Endothelial cell of hepatic sinusoid (primary cell): ENCODE results near the gene GCK.

Source experiments
- in situ Hi-C: cut with HindIII; loops from 2 replicates; pipeline ENCODE4 v1.10.0; 2017; ENCODE audit warnings: low sequenced_read_pairs

Gene GCK

DNA sequence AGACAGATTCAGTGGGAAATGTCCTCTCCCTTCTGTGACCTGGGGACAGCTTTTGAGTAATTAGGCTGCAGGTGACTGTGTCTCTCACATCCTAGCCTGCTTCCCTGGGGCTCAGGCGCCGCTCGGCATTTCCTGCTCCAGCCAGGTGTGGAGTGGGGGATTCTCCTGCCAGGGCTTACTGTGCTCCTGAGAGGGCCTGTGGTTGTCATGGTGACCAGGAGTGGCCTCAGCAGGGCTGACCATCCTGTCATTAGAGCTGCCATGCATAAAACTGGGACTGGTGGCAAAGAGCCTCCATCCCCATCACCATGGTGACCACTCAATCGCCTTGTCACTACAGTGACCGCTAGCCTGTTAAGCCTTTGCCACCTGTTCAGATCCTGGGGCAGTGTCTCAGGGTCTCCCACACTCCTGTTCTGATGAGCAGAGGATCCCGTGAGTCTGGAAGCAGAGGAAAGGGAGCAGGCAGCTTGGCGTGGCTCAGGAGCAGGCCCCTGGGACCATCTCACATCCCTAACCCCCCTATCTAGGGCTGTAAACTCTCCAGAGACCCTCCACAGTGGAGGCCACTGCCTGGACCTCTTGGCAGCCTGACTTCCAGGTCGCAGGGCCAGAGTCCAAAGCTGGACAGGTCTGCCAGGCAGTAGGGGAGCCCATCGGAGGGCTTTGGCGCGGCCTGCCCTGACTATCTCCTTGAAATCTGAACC is at the start of gene GCK:
Gene GCK, minus strand, starts transcription at position 154 of the 707 bp plus-strand sequence. CDS start 486 bp downstream, outside the sequence.
- in situ Hi-C loops: no loop called here

DNA sequence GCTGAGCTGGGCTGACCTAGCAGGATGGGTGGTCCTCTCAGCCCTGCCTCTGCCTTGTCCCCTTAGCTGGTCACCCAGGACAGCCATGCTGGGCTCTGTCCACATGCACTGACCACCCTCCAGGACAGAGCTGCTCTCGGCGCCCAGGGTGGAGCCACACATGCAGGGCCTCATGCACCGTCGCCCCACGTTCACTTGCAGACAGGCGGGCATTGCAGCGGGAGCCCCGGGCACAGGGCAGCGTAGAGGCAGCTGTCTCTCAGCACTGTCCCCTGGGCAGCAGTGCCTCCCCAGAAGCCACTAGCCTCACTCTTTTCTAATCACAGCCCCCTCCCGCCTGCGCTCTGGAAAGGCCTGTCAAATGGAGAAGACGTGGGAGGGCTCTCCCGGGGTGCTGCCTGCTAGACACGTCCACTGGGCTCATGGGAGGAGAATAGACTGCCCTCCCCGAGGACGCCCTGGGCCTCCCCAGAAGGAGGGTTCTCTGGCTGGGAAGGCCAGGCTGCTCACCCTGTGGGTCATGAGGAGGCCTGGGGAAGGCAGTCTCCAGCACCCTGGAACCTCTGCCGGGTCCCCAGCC is 49.0 kb upstream of the GCK start:
- in situ Hi-C loops: no loop called here

DNA sequence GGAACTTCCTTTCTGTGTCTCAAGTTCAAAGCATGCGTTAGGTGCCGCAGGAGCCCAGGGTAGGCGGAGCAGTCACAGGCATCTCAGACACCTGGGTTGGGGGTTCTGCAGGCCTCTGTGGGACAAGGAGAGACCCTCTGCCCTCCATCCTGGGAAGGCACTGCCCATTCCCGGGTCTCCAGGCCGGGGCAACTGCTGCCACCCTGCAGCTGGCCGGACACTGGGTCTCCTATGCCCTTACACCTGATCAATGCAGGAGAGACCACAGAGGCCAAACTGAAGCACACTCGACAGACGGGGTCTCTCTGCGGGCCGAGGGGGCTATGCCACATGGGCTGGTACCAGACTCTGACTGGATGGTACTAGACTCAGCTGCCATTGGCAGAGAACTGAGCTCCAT is 48.5 kb upstream of the GCK start:
- in situ Hi-C loops: no loop called here

DNA sequence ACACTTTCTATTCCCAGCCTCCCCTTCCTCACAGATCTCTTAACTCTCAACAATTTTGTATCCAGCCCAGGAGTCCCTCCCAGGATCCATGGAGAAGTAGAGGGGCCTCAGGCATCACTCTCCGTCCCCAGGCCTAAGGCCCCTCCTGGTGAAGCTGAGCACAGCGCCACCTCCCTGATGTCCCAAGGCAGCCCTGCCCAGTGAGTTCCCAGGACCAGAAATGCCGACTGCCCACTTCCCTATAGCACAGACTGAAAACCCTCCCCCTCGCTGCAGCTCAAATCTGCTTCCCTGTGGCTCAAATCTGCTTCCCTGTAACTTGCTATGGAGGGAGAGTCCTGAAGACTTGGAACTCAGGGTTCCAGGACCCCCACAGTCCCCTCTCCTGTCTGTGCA is 47.1 kb upstream of the GCK start:
- in situ Hi-C loops: no loop called here

DNA sequence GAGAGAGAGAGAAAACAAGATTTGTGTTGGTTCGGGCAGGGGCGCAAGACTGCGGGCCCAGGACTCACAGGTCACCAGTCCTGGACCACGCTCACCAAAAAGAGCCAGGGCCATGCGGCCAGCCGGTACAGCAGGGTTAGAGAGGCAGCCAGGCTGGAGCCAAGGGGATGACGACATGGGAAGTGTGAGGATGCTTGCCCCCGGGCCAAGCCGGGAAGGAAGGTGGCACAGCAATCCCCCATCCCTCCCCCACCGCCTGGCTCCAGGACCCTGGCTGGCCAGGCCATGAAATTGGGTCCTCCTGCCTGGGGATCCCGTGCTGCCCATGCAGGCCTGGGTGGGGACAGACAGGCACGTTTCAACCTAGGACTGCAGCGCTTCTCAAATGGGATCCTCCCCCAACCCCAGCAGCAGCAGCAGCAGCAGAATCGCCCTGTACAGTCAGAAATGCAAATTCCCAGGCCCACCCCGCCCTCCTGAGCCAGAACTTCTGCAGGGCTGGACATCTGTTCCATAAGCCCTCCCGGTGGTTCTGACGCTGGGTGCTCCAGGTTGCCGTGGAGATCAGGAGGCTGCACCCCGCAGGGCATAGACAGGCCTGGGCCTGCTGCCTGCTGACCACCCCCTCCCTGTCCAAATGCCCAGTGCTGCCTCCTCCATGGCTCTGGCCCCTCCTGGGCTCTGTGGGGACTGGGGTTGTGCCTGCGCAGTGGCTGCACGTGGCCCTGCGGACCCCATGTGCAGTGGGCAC is 46.5 kb upstream of the GCK start:
- in situ Hi-C loops: no loop called here

DNA sequence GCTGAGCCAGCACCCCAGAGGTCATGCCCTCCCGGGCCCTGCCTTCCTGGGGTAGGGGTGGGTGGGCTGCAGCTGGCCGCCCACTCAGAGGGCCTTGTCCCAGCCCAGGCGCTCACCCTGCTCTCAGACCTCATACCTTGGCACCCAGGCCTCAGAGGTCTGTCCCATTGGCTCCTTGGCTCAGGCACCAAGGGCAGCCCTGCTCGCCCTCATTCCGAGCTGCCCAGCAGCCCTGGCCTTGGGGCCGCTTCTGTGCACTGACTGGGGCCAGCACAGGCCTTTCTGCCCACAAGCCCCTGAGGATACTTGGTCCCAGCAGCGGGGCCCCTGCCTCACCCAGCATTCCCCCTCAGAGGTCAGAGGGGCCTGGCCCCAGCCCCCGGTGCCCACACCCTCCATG is 45.8 kb upstream of the GCK start:
- in situ Hi-C loops: no loop called here

DNA sequence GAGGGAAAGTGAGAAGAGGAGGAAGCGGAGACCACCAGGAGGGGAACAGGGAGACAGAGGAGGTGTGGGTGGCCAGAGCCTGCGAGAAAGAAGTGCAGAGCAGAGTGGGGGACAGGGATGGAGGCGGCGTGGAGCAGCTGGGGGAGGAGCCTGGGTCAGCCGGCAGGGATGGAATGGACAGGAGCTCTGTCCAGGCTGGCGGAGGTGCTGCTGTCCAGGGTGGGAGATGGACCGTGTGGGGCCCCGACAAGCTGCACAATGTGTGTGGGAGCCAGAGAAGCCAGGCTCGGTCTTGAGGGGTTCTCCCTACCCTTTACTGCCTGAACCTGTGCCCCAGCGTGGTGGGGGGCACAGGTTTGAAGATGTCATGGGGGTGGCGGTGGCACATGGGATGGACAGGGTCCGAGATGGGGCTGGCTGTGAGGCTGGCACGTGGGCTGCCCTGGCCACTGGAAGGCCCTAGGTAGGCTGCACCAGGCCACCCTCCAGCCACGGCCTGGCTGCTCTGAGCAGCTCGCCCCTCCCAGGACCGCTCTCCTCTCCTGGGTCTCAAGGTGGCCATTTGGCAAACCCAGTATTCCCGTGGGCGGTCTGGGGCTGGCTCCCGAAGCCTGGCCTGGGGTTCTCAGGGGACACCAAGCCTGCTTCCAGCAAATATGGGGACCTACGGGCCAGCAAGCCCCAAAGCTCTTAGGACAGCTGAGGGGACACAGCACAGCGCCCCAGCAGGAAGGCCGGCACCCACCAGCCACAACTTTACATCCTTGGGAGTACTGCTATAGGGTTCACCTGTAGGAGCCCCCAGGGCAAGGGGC is 43.9 kb upstream of the GCK start:
- in situ Hi-C loops: no loop called here

DNA sequence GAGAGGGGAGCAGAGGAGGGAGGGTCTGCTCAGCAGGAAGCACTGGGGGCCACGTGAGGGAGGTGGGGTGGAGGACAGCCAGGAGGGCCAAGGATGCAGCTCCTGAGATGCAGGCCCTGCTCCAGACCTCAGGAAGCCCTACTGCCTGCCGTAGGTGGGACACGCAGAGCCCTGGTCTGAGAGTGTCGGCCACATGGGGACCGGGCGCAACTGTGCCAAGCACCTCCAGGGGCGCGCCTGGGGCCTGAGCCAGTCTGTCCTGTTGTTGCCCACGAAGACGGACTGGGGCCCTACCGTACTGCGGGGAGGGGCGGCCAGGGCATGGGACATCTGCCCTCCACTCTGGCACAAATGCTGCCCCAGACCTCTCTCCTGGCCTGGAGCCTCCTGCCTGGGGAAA is 43.2 kb upstream of the GCK start:
- in situ Hi-C loops: no loop called here

DNA sequence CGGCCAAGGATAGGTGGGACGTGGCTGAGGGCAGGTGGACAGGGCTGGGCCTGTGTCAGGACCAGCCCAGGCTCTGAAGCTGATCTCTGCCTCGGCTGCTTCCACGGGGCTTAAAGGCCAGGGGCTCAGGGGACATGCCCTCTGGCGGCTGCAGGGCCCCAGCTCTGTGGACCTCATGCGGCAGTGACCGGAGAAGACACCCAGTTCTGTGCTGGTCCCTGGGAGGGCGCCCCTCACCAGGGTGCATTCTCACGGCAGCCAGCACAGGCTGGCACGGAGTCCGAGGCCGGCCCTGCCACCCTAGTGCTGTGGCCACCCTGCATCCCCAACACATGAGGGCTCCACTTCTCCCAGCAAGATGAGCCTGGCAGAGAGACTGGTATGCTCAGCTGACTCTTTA is 41.8 kb upstream of the GCK start:
- in situ Hi-C loops: no loop called here

DNA sequence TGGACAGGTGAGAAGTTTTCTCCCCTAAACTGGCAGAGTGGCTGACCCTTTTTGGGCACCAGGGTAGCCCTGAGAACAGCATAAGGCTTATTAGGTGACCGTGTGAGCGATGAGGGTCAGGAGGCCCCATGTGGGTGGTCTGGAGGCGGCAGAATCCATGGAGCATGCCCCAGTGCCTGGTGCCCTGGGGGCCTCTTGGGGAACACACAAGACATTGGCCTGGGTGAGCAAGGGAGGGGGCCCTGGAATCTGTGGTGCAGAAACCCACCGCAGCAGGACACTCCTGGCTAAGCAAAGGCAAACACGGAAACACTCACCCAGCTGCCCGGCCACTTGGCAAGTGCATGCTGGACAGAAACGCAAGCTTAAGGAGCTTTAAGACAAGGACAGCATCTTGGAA is 41.0 kb upstream of the GCK start:
- in situ Hi-C loops: no loop called here

DNA sequence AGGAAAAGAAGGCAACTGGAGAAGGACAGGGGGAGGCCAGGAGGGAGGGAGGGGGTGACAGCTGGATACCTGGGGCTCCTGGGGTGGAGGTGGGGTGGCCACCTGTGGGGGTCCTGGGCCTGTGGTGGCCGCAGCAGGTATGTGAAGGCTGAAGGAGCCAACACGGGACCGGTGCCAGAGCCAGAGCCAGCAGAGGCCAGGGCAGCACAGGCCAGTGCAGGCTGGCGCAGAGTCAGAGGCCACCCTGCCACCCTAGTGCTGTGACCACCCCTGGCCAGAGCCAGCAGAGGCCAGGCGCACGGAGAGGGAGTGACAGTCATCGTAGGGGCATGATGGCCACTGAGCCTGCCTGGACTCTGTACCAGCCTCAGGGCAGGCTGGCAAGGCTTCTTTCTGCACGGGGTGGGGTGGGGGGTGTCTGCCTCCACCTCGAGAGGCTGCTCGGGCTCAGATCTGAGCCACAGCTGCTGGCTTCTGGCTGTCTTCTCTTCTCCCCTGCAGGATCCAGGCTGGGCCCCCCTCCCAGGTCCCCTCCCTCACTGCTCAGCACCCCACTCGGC is 40.4 kb upstream of the GCK start:
- in situ Hi-C loops: no loop called here

DNA sequence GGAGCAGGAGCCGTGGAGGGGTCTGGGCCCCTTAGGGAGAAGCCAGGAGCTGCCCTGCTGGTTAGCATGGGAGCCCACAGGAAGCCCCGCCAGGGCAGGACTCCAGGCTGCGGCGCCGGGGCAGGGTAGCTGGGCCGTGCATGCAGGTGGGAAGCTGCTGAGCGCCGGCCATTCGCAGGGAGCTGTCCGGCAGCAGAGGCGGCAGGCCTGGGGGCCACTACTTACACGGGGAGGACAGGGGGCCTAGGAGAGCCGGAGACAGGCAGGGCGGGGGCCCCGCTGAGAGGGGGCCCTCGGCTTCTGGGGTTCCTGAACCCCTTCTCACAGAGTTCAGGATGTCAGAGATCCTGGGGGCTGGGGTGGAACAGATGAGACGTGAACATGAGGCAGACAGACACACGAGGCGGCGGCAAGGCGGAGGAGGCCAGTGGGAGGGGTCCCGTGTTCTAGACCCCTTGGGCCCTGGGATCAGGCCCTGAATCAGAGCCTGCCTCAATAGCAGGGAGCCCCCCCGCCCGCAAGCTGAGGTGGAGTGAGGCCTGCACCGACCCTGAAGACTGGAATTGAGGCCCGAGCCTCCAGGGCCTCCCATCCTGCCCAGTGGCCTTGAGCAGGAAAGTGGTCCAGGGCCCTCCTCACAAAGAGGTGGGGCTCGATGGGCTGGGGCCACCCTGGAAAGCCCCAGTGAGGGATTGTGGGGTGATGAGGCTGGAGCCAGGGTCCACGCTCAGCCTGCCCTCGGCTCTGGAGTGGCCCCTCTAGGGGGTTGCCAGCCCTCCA is 39.5 kb upstream of the GCK start:
- in situ Hi-C loops: no loop called here

DNA sequence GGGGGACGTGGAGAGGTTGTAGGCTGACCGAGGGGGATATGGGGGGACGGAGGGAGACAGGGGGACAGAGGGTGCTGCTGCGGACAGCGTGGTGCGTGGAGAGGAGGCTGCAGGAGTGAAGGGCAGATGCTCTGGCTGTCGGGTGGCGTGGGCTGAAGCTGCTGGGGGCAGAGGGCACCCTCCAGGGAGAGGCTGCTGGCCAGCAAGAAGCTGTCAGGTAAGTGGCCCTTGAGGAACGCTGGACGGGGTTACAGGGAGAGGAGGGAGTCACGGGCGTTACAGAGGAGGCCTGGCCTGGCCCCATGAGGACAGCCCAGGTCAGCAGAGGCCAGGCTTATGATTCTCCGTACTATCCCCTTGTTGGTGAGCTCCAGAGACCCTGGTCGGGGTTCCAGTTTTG is 38.7 kb upstream of the GCK start:
- in situ Hi-C loops: no loop called here

DNA sequence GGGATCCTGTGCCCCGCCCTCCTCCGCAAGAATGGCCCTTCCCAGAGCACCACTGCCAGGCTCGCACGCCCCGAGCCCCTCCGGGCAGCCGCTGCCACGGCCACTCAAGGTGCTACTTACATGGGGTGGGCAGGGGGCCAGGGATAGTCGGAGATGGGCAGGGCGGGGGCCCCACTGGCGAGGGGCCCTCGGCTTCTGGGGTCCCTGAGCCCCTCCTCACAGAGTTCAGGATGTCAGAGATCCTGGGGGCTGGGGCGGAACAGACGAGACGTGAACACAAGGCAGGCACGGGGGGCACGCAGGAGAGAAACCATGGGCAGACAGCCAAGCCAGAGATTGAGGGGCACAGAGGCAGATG is 37.1 kb upstream of the GCK start:
- in situ Hi-C loops: no loop called here

DNA sequence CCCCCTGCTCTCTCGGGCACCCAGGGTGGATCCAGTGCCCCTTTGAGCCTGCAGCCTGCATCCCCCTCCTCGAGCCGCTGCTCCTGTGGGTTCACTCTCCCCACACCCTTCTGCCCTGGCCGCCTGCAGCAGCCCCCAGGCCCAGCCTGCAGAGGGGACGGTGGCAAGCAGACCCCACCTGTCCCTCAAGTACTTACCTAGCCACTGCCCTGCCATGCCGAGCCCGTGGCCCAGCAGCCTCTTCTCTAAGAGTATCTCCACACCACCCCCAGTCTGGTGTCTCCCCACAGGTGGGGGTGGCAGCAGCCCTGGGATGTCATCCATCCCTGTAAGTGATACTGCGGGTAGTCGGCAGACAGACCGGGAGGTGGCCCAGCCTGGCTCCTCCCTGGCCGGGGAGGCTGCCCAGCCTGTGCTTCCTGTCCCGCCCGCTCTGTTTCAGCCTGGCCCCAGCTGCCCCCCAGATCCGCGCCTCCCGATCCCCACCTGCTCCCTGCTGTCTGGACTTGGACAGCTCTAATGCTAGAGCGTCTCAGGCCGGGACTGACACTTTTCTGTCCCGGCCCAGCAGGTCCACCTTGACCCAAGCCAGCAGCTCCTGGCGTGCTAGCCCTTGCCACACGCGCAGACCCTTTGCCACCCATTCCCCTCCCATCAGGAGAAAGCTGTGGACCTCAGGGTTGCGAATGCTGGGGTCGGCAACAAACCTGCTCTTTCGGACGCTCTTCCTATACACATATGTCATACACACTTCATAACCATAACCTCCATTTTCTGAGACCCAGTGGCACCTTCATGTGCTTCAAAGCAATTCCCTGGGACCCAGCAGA is 36.5 kb upstream of the GCK start:
- in situ Hi-C loops: no loop called here

DNA sequence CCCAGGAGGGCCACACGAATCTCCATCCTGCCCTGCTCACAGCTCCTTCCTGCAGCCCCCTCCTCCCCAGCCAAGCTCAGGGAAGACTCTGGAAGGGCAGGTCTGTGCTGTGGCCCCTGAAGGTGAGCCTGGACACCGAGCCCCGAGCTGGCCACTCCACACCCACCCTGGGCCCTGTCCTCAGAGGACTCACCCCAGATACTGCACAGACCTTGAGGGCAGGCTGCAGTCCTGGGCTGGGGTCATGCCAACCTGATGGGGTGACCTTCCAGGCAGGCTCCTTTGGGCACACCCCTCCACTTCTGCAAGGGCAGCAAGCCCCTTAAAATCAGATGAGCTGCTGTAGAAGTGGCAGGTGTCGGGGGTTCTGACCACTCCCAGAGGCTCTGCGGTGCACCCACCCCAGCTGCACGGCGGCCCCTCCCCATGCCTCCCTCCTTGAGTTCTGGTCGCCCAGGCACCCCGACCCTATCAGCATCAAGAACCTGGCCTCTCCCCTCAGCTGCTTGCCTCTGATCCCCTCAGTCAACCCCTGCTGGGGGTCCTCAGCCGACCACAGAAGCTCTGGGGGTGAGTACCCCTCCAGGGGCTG is 35.8 kb upstream of the GCK start:
- in situ Hi-C loops: loop anchor here (25.0 kb wide), 1 partner anchor 337 kb away; the partner anchor contains the start of gene DDX56

DNA sequence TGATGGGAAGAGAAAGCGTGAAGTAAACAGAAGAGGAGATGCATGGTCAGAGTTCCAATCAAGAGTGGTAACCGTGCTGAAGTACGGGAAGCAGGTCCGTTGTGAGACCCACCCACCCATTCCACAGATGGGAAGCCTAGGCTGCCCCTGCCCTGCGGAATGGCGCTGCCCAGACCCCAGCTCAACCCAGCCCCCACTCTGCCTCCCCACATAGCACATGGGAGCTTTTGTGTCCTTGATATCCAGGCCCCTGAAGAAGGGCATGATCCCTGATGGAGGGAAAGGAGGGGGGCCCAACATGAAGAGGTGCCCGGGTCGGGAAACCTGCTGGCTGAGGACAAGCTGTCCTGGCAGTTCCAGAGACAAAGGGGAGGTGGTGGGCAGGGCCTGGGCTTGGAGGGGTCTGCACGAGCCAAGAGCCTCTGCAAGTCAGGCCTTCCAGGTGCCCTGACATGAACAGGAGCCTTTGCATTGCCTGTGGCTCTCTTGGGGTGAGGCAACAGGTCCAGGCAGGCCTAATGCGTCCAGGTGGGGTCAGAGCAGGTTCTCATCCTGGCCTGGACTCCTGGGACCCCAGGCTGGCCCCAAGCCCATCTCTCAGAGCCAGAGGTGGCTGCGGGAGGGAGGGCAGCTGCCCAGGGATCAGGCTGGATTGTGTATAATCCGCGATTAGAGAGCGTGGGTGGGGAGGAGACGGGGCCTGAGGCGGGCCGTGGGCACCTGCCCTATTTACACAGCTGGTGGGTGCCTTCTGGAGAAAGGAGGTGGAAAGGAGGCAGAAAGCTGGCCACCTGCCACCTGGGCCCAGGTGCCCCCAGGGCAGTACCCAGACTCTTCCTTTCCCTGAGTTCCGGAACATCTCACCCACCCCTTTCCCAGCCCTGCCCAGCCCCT is 35.1 kb upstream of the GCK start:
- in situ Hi-C loops: loop anchor here (25.0 kb wide), 1 partner anchor 338 kb away; the partner anchor contains the start of gene DDX56
